Kidney epithelial cell (primary cell): ENCODE results near the gene CERT1. TPM values are rescaled to one million over a fixed set of nuclear protein-coding genes. Genes with fewer than 3 reads are reported as not detected.

Experiments used
- DNase-seq: peaks from one replicate; pipeline ENCODE4 v3.0.0-alpha.2; 2010; ENCODE audit warnings: low read depth
- H3K27me3 ChIP-seq: 2 replicates; pipeline ENCODE4 v1.6.0; 2011; ENCODE audit warnings: low read length; ENCODE audit not compliant: control insufficient read depth, insufficient read depth
- H3K36me3 ChIP-seq: 2 replicates; pipeline ENCODE4 v1.5.1; 2011; ENCODE audit warnings: low read length; ENCODE audit not compliant: control insufficient read depth, insufficient read depth
- H3K4me3 ChIP-seq: 2 replicates; pipeline ENCODE4 v1.5.1; 2011; ENCODE audit warnings: low read depth, mild to moderate bottlenecking, control low read depth, low read length
- total RNA-seq: library from RNA; depleted of rRNA; stranded (reverse); fragments of >200 nt; gene quantifications from 2 replicates; pipeline ENCODE4 v1.2.3, GENCODE V29; 2015
- TF ChIP-seq, protein P1 (sequence below): IDR thresholded peaks from 2 replicates; pipeline ENCODE4 v1.5.1; 2011; ENCODE audit warnings: mild to moderate bottlenecking, moderate library complexity, low read length, control low read depth, inconsistent platforms; ENCODE audit not compliant: insufficient read depth, poor library complexity, severe bottlenecking

Gene CERT1
- total RNA-seq, 1 donor from 2014 or later: 20.3 TPM

GRCh38 chr5:75351139-75351926 lies 160.1 kb downstream of the CERT1 start:
- Histone ChIP-seq H3K36me3 (peaks cover 6% of the 10 kb centered on the region), H3K27me3 (no peaks in the 10 kb centered on the region), H3K4me3 (no peak overlapping the region)
- no peak for DNase-seq
- TF ChIP-seq, protein P1, sequence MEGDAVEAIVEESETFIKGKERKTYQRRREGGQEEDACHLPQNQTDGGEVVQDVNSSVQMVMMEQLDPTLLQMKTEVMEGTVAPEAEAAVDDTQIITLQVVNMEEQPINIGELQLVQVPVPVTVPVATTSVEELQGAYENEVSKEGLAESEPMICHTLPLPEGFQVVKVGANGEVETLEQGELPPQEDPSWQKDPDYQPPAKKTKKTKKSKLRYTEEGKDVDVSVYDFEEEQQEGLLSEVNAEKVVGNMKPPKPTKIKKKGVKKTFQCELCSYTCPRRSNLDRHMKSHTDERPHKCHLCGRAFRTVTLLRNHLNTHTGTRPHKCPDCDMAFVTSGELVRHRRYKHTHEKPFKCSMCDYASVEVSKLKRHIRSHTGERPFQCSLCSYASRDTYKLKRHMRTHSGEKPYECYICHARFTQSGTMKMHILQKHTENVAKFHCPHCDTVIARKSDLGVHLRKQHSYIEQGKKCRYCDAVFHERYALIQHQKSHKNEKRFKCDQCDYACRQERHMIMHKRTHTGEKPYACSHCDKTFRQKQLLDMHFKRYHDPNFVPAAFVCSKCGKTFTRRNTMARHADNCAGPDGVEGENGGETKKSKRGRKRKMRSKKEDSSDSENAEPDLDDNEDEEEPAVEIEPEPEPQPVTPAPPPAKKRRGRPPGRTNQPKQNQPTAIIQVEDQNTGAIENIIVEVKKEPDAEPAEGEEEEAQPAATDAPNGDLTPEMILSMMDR: no peak

GRCh38 chr5:75349663-75350062 lies 161.8 kb downstream of the CERT1 start:
- no peaks in the 10 kb centered on the region for H3K27me3 ChIP-seq
- H3K4me3 ChIP-seq: no peak overlapping the region
- no peak for DNase-seq
- TF ChIP-seq, protein P1: no peak
- H3K36me3 ChIP-seq: peaks cover 3% of the 10 kb centered on the region

GRCh38 chr5:75348241-75348640 lies 163.2 kb downstream of the CERT1 start:
- H3K4me3 ChIP-seq: no peak overlapping the region
- TF ChIP-seq, protein P1: no peak
- no peaks in the 10 kb centered on the region for H3K27me3 ChIP-seq
- peak; percentile 21 for DNase-seq
- peaks cover 3% of the 10 kb centered on the region for H3K36me3 ChIP-seq

- Histone ChIP-seq H3K27me3 (no peaks in the 10 kb centered on the region), H3K36me3 (no peaks in the 10 kb centered on the region), H3K4me3 (no peak overlapping the region)
- no peak for DNase-seq
- TF ChIP-seq, protein P1: no peak
Measured at GRCh38 chr5:75342836-75343235, 168.6 kb downstream of the CERT1 start.

DNA sequence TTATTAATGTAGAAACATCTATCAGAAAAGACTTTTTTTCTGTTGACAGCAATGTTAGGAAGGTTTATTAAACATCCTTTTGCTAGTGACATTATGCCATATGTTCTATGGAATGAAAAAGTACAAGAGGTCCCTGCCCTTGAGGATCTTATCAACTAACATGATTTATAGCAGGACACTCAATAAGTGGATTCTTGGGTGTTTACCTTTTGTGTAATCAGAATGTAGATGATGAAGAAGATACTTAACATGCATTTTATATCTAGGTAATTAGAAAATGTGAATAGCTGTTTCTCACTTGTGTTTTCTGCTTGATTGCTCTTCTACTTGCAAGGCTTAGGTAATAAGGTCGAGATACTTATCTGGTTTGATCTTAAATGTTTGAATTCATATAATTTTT lies 169.5 kb downstream of the CERT1 start:
- H3K4me3 ChIP-seq: no peak overlapping the region
- no peaks in the 10 kb centered on the region for H3K27me3 ChIP-seq
- no peaks in the 10 kb centered on the region for H3K36me3 ChIP-seq
- DNase-seq: no peak
- TF ChIP-seq, protein P1: no peak
